HG02798 (cell line): ENCODE results near the gene LHX4.

Source experiments
- ATAC-seq: cut with Tn5 transposase; IDR thresholded peaks from one replicate; pipeline ENCODE4 v1.9.1; 2021; ENCODE audit warnings: mild to moderate bottlenecking; ENCODE audit not compliant: unreplicated experiment, poor library complexity

The LHX4 gene

GRCh38 chr1:180254854-180255253 is 24.8 kb downstream of the LHX4 start:
- no peak for ATAC-seq

- no peak for ATAC-seq
These were observed 25.7 kb downstream of the LHX4 start for GRCh38 chr1:180255536-180256340.

GRCh38 chr1:180256341-180257027 is 26.4 kb downstream of the LHX4 start:
- no peak for ATAC-seq

- ATAC-seq: no peak
These were observed 26.9 kb downstream of the LHX4 start for GRCh38 chr1:180257028-180257386.

- ATAC-seq: no peak
These were observed 27.4 kb downstream of the LHX4 start for GRCh38 chr1:180257486-180257885.

- no peak for ATAC-seq
These were observed 28.2 kb downstream of the LHX4 start for GRCh38 chr1:180258290-180258689.

- no peak for ATAC-seq
These were observed 28.9 kb downstream of the LHX4 start for GRCh38 chr1:180258935-180259334.

GRCh38 chr1:180259431-180260338 is 29.6 kb downstream of the LHX4 start:
- ATAC-seq: no peak

GRCh38 chr1:180260541-180260940 is 30.5 kb downstream of the LHX4 start:
- ATAC-seq: no peak

- ATAC-seq: no peak
These were observed 31.0 kb downstream of the LHX4 start for GRCh38 chr1:180261030-180261429.

- ATAC-seq: no peak
These were observed 31.6 kb downstream of the LHX4 start for GRCh38 chr1:180261524-180262155.

- ATAC-seq: no peak
These were observed 32.8 kb downstream of the LHX4 start for GRCh38 chr1:180262628-180263488.

- ATAC-seq: no peak
These were observed 34.5 kb downstream of the LHX4 start for GRCh38 chr1:180264595-180264994.

- ATAC-seq: no peak
These were observed 35.1 kb downstream of the LHX4 start for GRCh38 chr1:180265201-180265600.

GRCh38 chr1:180265871-180266270 is 35.8 kb downstream of the LHX4 start:
- no peak for ATAC-seq

GRCh38 chr1:180266275-180267210 is 36.5 kb downstream of the LHX4 start:
- ATAC-seq: no peak

- no peak for ATAC-seq
These were observed 37.1 kb downstream of the LHX4 start for GRCh38 chr1:180267211-180267561.

GRCh38 chr1:180267761-180268555 is 37.9 kb downstream of the LHX4 start:
- ATAC-seq: no peak
